ENCODE results near the gene TMEM176B.
"Not testable (repeated sequence)": the region's sequence is repeated elsewhere in the genome, so short reads cannot be mapped to it uniquely, and the experiment has no call there.

Gene TMEM176B

DNA sequence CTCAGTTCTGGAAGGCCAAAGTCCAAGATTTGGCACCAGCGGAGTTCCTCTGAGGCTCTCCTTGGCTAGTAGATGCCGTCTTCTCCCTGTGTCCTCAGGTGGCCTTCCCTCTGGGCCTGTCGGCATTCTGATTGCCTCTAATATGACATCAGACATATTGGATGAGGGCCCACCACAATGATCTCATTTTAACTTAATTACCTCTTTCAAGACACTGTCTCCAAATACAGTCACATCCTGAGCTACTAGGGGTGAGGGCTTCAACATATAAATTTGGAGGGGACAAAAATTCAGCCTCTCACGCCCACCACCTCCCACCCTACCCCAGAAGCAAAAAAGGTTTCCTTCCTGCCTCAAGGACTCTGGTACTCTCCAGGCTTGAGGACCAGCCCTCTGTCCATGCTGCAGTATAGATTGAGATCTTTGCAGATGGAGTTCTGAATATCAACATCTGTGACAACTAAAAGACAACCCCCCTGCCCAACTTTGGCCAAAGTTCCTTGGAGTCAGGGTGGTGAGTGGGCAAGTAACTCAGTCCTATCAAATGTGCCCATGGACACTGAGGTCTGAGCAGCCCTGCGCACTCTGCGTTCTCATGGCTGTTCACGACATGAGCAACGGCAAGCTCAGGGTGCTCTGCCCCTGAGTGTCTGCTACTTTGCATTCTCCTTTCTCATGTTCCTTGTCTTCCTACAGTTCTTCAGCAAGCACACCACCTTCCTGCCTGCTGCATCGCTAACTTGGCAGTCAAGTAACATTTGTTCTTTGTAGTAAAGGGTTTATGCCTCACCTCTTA, 11.5 kb downstream of the TMEM176B start:
- no peak for DNase-seq

DNA sequence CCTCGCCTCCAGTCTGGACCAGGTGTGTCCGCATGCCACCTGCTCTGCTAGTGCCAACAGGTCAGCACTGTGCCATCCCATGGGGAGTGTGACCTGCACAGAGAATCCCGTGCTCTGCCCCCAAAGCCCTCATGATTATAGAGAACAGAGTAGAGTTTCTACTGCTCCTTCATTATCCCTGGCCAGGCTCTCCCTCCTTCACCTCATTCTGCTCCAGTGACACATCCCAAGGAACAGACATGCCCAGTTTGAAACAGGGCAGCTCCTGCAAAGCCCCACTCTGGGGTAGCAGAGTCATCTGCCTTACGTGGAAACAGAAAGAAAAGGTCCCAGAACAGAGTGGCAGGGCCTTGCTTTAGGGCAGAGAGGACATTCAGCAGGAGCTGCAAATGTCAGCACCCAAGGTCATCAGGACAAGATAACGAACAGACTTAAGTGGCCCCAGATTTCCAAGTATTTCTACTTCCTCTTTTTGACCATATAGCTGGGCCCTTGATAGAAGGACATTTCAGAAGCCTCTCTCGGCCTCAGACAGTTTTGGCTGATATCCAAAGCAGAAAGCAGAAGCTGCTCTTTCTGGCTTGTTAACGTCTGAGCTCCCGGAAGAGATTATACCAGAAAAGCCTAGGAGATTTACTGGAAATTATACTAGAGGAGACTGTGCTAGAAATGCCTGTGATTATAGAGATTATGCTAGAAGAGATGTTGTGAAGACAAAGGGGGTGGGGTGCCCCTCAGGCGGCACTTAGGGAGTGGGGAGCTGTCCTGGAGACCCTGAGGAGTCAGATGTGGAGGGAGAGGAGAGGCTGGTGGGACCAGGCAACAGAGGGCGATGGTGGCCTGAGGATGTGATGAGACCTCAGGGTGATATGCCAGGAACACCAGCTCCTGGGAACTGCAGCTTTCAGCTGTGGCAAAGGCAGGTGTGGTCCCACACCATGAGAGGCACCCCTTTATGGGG, 12.6 kb downstream of the TMEM176B start:
- DNase-seq, result no peak

GRCh38 chr7:150784954-150785353, 15.2 kb downstream of the TMEM176B start:
- DNase-seq, result no peak

- DNase-seq, result no peak
Measured at GRCh38 chr7:150784120-150784736, 15.9 kb downstream of the TMEM176B start.

GRCh38 chr7:150781961-150782360, 18.2 kb downstream of the TMEM176B start:
- DNase-seq, result no peak

- DNase-seq, result no peak
Measured at GRCh38 chr7:150781103-150781502, 19.1 kb downstream of the TMEM176B start.

DNA sequence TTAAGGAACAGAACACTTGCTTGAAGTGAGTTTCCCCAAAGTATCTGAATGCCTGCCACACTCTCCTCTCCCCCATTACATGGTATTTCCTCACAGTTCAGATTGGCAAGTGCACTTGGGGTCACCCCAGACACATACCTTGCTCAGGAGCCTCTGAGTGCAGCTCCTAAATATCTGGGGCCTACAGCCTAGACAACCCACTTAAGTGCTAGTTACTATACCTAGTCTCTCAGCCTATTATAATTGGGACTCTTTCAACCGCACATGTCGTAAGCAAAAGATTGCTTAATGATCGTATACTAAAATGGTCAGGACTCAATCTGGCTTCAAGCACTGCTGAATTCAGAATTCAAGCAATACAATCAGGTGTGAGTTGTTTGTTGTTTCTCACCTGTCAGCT, 19.9 kb downstream of the TMEM176B start:
- no peak for DNase-seq

DNA sequence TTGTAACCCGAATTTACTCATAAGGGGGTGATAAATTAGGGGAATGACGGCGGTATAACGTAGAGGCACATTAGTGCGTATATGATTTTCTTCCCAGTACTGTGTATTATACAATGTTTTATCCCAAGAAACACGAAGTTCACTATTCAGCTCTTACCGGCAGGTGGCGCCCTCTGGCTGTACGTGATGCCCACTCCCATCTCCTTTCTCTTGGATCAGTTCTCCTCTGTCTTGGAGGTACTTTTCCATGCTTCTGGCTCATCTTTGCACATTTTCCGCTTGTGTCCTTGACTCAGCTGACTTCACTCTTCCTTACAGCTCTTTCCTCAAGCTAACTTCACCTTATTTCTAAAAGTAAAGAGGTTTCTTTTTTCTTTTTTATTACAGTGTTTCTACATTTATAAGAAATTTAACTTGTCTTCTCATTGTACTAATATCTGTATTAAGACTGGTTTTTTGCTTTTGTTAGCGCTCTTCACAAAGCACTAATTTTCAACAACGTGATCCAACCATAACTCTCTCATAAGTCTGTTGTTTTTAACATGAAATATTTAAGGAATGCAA, 21.3 kb downstream of the TMEM176B start:
- peak; percentile 56 for DNase-seq

GRCh38 chr7:150778014-150778737, 22.0 kb downstream of the TMEM176B start:
- no peak for DNase-seq

GRCh38 chr7:150774131-150774530, 26.0 kb downstream of the TMEM176B start:
- DNase-seq, result not testable (repeated sequence)

- no peak for DNase-seq
Measured at GRCh38 chr7:150769768-150770167, 30.4 kb downstream of the TMEM176B start.

DNA sequence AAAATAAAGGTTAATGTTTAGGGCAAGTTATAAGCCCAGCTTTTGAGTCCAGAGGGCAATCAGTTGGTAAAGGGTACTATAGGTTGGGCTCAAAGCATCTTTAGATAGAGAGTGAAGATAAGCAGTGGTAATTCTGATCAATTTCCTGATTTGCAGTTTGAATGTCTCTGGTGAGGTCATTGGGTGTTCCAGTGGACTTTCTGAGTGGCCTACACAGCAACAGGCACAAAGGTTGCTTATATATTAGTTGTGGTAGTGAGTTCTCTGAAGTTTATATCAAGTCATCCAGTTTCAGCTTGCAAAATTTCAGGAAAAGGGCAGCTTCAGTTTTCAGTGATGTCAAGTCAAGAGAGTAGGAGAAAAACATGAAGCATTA, 33.8 kb downstream of the TMEM176B start:
- no peak for DNase-seq

- DNase-seq, result no peak
Measured at GRCh38 chr7:150759479-150759878, 40.7 kb downstream of the TMEM176B start.

DNA sequence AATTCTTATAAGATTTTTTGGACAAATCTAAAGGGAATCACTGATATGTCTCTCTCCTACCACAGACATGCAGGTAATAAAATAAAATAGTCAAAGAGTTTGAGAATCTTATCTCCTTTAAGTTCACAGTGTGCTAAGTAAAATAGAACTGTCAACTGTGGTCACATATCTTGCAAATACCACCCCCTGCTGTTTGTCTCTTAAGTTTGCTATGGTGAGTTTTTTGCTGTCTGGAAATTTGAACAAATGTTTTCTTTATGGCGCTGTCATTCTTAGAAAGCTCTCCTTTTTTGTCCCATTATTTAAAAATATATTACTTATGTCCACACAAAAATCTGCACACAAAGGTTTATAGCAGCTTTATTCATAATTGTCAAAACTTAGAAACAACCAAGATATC, 43.3 kb downstream of the TMEM176B start:
- no peak for DNase-seq

- no peak for DNase-seq
Measured at GRCh38 chr7:150756166-150756565, 44.0 kb downstream of the TMEM176B start.

DNA sequence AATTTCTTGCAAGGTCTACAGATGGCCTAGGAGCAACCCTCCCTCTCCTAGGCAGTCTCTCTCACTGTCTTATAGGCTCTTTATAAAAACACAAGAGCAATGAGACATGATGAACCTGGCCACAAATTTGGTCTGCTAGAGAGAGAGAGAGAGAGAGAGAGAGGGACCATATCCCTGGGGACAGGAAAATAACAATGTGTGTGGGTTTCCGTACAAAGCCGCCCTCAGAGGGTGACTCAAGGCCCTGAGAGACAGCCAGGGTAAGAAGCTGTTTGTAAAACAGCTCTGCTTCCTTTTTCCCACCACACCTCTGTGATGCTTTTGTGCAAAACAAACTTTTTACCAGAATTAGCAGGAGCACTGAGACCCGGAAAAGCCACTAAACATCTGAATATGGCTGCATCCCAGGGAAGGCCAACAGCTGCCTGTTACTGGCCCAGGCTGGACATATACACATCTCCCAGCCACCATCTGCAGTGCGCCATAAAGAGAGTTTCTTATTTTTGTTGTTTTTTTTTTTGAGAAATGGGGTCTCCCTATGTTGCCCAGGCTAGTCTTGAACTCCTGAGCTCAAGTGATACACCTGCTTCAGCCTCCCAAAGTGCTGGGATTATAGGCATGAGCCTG, 44.6 kb downstream of the TMEM176B start:
- no peak for DNase-seq

GRCh38 chr7:150754951-150755350, 45.2 kb downstream of the TMEM176B start:
- no peak for DNase-seq

GRCh38 chr7:150753826-150754603, 46.1 kb downstream of the TMEM176B start:
- no peak for DNase-seq

- DNase-seq, result no peak
Measured at GRCh38 chr7:150753239-150753638, 46.9 kb downstream of the TMEM176B start.

- no peak for DNase-seq
Measured at GRCh38 chr7:150751702-150752101, 48.5 kb downstream of the TMEM176B start.

DNA sequence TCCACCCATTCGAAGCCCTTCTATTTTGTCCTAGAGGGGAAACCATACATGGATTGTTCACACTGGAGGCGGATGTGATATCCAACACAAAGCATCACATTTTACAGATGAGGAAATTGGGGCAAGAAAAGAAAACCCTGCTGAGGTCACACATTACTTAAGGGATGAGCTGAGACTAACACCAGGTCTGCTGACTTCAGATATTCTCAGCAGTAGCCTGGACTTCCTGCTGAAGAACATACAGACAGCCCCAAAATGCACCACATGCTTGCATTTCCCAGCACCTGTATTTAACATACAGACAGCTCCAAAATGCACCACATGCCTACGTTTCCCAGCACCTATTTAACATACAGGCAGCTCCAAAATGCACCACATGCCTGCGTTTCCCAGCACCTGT, 51.8 kb downstream of the TMEM176B start:
- no peak for DNase-seq
